NCI-H2171 treated with DMSO at 0.1 percent for 48 hours (cell line): ENCODE results near the gene CABP4.
"Not testable (repeated sequence)": the region's sequence is repeated elsewhere in the genome, so short reads cannot be mapped to it uniquely, and the experiment has no call there.

Experiments
- DNase-seq: peaks from one replicate; lab custom pipeline; 2025; lab: John Stamatoyannopoulos, UW

The CABP4 gene

DNA sequence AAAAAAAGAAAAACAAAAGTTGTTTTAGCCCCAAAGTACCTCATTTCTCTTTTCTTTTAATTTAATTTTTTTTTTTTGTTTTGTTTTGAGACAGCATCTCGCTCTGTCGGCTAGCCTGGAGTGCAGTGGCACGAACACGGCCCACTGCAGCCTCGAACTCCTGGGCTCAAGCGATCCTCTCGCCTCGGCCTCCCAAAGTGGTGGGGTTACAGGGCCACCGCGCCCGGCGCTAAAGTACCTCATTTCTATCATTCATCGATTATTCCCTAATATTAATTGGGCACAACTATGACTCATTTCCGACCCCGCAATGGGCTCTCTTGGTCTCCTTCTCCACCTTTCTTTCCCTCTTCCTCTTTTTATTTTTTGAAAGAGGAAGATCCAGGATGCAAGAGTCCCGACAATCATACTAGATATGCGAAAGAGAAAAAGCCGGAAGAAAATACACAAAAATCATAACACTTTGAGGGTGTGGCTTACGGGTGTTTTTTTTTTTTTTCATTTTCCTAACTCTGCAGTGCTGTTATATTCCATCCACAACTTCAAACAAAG, 27.2 kb downstream of the CABP4 start:
- no peak for DNase-seq

GRCh38 chr11:67482827-67483798, 28.0 kb downstream of the CABP4 start, which contains the start of gene AIP:
AIP (plus strand) TSS chr11:67483026; CDS start chr11:67483159, 133 bp downstream.
- DNase-seq, result peak; percentile 99

- DNase-seq, result no peak
These were observed 28.9 kb downstream of the CABP4 start for GRCh38 chr11:67483831-67484665.

DNA sequence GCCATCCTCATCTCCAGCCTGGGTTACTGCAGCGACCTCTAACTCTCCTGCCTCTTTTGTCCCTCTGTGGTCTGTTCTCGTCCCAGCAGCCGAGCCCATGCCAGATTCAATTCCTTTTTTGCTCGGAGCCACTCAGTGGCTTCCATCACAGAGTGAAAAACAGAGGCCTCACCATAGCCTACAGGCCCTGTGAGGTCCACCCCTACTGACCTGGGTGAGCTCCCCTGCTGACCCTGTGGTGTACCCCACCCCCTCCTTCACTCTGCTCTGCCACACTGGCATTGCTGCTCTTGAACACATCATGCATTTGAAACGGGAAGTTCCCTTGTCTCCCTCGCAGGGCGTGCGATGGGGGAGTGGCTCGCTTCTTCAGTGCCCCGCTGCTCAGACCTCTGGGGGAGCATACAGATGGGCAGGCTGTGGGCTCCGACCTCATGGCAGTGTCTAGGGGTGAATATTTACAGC, 29.7 kb downstream of the CABP4 start:
- no peak for DNase-seq

DNA sequence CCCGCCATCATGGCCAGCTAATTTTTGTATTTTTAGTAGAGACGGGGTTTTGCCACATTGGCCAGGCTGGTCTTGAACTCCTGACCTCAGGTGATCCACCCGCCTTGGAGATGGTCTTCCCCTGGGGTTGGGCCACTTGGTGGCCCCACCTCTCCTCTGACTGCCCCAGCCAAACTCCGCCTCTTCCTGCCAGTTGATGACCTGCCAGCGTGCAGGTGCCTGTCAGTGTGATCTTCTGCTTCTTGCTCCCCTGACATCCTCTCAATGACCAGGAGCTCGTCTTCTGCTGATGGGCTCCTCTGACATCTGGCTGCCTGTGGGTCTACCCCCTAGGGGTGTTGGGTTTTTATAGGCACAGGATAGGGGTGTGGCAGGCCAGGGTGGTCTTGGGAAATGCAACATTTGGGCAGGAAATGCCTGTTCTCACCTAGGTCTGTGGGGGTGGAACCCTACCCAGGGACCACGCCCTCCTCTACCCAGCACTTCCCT, 30.8 kb downstream of the CABP4 start:
- DNase-seq, result not testable (repeated sequence)

GRCh38 chr11:67486481-67487195, 31.5 kb downstream of the CABP4 start:
- no peak for DNase-seq

DNA sequence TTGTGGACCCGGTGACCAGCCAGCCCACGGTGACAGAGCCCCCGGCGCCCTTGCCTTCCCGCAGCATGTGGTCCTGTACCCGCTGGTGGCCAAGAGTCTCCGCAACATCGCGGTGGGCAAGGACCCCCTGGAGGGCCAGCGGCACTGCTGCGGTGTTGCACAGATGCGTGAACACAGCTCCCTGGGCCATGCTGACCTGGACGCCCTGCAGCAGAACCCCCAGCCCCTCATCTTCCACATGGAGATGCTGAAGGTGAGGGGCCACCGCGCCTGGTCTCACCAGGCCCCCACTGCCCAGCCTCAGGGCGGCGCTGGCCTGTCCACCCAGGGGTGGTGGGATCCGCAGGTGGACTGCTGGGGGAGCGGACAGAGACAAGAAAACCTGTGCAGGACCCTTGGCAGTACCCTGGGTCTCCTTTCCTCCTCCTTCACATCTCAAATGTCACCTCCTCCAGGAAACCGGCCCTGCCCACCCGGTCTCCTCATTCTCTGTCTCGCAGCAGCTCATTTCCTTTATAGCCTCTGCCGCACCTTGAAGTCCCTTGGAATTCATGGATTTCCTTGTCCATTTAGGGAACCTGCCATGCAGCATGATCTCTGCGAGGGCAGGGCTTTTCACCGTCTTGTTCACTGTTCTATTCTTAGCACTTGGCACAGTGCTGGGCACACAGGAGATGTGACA, 34.2 kb downstream of the CABP4 start:
- no peak for DNase-seq

GRCh38 chr11:67489885-67490726, 35.0 kb downstream of the CABP4 start:
- no peak for DNase-seq

DNA sequence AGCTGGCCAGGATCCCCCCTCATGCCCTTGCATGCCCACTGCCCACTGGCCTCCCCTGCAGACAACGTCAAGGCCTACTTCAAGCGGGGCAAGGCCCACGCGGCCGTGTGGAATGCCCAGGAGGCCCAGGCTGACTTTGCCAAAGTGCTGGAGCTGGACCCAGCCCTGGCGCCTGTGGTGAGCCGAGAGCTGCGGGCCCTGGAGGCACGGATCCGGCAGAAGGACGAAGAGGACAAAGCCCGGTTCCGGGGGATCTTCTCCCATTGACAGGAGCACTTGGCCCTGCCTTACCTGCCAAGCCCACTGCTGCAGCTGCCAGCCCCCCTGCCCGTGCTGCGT, 35.5 kb downstream of the CABP4 start:
- DNase-seq, result no peak

GRCh38 chr11:67491276-67492068, 36.3 kb downstream of the CABP4 start:
- DNase-seq, result no peak

DNA sequence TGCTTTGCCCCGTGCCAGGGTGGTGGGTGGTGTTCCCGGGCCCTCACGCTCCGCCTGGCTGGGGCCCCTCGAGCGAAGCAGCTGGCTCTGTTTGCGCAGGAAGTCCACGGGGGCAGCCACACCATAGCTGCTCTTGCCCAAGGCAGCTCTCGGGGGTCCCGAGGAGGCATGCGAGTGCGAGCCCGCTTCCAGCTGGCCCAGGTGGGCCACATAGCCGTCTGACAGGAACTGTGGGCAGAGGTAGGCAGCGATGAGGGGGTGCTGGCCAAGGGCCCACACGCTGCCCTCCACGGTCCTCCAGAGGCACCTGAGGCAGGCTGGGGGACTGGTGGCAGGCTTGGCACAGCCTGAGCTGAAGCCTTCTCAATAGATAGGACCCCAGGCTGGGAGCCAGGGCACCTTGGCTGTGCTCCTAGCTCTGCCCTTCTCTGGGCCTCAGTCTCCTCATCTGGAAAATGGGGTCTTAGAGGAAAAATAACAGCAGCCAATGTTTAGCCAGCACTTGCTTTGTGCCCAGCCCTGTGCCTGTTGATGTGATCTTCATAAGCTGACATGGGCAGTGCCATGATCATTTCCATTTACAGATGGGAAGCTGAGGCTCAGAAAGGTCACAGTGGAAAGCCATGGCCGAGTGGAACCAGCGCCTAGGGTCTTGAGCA, 37.0 kb downstream of the CABP4 start:
- no peak for DNase-seq

- no peak for DNase-seq
These were observed 37.8 kb downstream of the CABP4 start for GRCh38 chr11:67492801-67493547.

DNA sequence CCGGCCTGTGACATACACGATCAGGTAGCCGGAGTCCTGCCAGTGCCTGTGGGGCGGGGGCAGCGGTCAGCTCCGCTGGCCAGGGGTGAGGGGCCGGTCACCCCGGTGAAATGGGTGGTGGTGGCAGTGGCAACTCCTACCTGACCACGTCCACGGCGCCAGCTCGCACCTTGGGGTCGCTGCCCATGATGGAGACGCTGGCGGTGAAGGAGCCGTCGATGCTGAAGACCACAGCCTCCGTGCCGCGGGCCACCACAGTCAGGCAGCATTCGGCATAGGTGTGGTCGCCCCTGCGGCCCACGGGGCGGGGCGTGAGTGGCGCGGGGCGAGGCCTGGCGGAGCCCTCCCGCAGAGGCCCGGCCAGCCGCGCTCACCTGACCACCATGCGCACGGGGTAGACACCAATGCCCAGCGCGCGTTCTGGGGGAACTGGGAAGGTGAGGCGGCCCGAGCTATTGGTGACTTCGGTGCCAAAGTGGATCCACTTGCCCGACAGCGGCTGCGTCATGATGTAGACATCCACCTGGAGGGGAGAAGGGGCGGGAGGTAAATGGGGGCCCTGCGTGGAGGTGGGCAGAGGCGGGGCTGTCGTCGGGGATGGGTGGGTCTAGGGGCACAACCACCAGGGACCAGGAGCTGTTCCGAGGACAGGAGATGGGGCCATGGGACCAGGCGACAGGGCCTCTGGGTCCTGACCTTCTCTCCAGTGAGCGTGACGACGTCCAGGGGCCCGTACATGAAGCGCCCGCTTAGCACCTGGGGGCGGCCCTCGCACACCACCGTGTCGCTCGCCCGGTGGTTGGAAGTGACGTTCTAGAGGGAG, 38.6 kb downstream of the CABP4 start:
- DNase-seq, result no peak

DNA sequence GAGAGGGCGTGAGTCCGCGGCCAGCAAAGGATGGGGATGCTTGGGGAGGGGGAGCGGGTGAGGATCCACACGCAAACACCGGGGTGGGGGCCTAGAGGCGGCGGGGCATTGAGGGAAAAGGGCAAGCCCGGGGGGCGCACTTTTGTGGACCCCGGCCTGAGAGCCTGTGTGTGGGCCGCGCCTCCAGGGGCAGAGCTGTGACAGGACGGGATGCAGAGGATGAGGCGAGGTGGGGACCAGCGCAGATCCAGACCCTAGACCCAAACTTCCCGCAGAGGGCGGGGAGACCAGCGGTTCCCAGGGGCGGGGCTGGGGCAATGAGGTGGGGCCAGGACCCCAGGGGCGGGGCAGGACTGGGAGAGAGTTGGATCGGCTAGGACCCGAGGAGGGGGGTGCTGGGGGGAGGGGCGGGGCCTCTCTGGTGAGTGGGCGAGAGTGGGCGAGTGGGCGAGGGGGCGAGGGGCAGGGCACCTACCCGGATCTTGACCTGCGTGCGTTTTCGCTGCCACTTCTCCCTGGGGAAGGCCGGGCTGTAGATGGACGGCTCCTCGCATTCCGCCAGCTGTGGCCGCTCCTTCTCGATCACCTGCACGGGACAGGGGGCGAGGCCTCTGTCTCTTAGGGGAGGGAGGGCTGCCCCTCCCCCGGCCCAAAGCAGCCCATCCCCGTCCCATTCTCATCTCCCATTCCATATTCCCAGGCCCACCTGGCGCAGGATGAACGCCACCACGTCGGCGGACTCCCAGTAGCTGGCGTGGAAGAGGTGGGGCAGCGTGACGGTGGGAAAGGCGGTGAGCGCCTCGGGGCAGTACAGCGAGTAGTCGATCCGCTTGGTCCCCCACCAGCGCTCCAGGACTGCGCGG, 39.4 kb downstream of the CABP4 start:
- DNase-seq, result no peak

DNA sequence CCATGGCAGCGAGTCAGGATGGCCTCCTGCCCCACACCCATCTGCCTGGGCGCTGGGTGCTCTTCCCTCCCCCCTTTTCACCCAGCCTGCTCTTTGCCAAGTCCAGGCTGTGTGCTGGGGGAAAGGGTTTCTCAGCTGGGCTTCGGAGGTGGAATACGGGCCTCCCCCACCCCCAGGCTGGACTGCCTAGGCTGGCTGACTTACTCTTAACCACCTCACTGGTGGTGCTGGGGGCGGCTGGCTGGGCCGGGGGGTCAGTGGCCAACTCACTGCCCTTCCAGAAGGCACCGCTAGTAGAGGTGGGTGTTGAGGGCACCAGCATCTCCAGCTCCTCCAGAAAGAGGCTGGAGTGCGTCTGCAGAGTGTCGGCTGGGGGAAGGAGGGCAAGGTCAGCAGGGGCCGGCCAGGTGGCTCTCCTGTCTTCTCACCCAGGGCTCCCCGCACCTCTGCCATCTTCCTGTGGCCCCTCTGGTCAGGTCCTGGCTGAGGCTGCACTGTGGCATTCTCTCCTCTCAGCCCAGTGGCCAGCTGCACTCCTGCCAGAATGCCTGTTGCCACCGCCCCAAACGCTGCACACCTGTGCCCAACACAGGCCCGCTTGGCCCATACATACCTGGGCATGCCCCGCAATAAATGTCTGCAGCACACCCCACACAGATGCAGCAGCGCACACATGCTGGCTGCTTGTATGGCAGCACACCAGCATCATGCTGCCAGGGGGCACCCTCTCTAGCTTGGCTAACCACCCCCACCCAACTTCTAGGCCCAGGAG, 40.3 kb downstream of the CABP4 start:
- no peak for DNase-seq
